ENCODE results near the gene TVP23C.

The TVP23C gene

GRCh38 chr17:15496735-15497670 is 66.3 kb downstream of the TVP23C start:
- DNase-seq (ENCODE audit: low spot score), result no peak

GRCh38 chr17:15494821-15495220 is 68.5 kb downstream of the TVP23C start:
- DNase-seq (ENCODE audit: low spot score), result no peak

- DNase-seq (ENCODE audit: low spot score), result no peak
These were observed 69.6 kb downstream of the TVP23C start for GRCh38 chr17:15493693-15494035.

GRCh38 chr17:15492791-15493692 is 70.2 kb downstream of the TVP23C start:
- no peak for DNase-seq (ENCODE audit: low spot score)

- no peak for DNase-seq (ENCODE audit: low spot score)
These were observed 71.1 kb downstream of the TVP23C start for GRCh38 chr17:15492186-15492585.

- DNase-seq (ENCODE audit: low spot score), result peak; percentile 91
These were observed 72.5 kb downstream of the TVP23C start for GRCh38 chr17:15490634-15491261.

- DNase-seq (ENCODE audit: low spot score), result no peak
These were observed 74.7 kb downstream of the TVP23C start for GRCh38 chr17:15488557-15488956.

- DNase-seq (ENCODE audit: low spot score), result no peak
These were observed 78.2 kb downstream of the TVP23C start for GRCh38 chr17:15485045-15485444.

- DNase-seq (ENCODE audit: low spot score), result no peak
These were observed 79.9 kb downstream of the TVP23C start for GRCh38 chr17:15483431-15483830.

GRCh38 chr17:15482476-15482875 is 80.8 kb downstream of the TVP23C start:
- DNase-seq (ENCODE audit: low spot score), result no peak

- DNase-seq (ENCODE audit: low spot score), result no peak
These were observed 81.8 kb downstream of the TVP23C start for GRCh38 chr17:15481481-15481880.

- no peak for DNase-seq (ENCODE audit: low spot score)
These were observed 83.1 kb downstream of the TVP23C start for GRCh38 chr17:15480204-15480603.

- DNase-seq (ENCODE audit: low spot score), result peak; percentile 61
These were observed 83.6 kb downstream of the TVP23C start for GRCh38 chr17:15479703-15480102.

GRCh38 chr17:15478845-15479244 is 84.4 kb downstream of the TVP23C start:
- no peak for DNase-seq (ENCODE audit: low spot score)

- DNase-seq (ENCODE audit: low spot score), result no peak
These were observed 87.5 kb downstream of the TVP23C start for GRCh38 chr17:15475631-15476354.

- no peak for DNase-seq (ENCODE audit: low spot score)
These were observed 90.4 kb downstream of the TVP23C start for GRCh38 chr17:15472891-15473290.

GRCh38 chr17:15470536-15470935 is 92.7 kb downstream of the TVP23C start:
- DNase-seq (ENCODE audit: low spot score), result no peak

GRCh38 chr17:15469260-15469659 is 94.0 kb downstream of the TVP23C start:
- no peak for DNase-seq (ENCODE audit: low spot score)

- no peak for DNase-seq (ENCODE audit: low spot score)
These were observed 95.2 kb downstream of the TVP23C start for GRCh38 chr17:15468126-15468525.

- DNase-seq (ENCODE audit: low spot score), result no peak
These were observed 95.7 kb downstream of the TVP23C start, which contains the start of gene CDRT4 for GRCh38 chr17:15467592-15467991. Gene CDRT4, minus strand, starts transcription at chr17:15467621. Its CDS starts 27,383 bp downstream, at chr17:15440238.

GRCh38 chr17:15466131-15466530 is 97.2 kb downstream of the TVP23C start:
- no peak for DNase-seq (ENCODE audit: low spot score)
